ENCODE results near the gene ATP2B1. TPM values are rescaled to one million over a fixed set of nuclear protein-coding genes. Genes with fewer than 3 reads are reported as not detected.

Gene ATP2B1
- total and polyA plus RNA-seq, 2 donors (not counting 3 experiments of a cell fraction or from before 2014, with no cell fraction given): 6.4 to 28.0 TPM

DNA sequence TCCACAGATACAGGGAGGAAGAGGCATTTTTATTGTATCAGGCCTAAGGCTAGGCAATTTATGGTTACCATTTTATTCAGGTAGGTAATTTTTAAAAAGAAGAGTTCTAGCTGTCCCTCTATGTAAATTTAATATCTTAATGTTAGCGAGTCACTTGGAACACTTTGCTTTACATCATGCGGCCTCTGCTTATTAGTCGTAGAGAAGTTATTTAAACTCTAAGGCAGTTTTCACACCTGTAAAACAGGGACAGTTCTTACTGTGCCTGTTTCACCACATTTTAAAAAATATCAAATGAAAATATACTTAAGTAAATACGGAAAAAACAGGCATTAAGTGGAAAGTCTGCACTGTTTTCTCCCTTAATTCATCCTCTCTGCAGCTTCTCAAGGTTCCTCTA is 111.4 kb downstream of the ATP2B1 start:
- Histone ChIP-seq H2AFZ (ENCODE audit: low read depth, low read length) (no peak overlapping the region), H3K9me3 (replicated peaks; ENCODE audit: control insufficient read depth, insufficient read depth, low read length) (no peaks in the 10 kb centered on the region), H3K27me3 (ENCODE audit: control insufficient read depth in 2 of 2, insufficient read depth in 2 of 2, low read length in 2 of 2) (no peaks in the 10 kb centered on the region), H3K9me1 (replicated peaks; ENCODE audit: control insufficient read depth, extremely low read depth, insufficient read depth, low read length) (no peaks in the 10 kb centered on the region), H3K79me2 (ENCODE audit: control insufficient read depth, insufficient read depth, low read length) (no peaks in the 10 kb centered on the region), H3K9ac (replicated peaks; ENCODE audit: extremely low read depth, insufficient read depth, low read length) (no peak overlapping the region), H4K20me1 (replicated peaks; ENCODE audit: control insufficient read depth, extremely low read depth, insufficient read depth, low read length) (no peaks in the 10 kb centered on the region), H3K27ac (ENCODE audit: insufficient read depth, low read depth, low read length) (no peak overlapping the region), H3K36me3 (ENCODE audit: control insufficient read depth in 2 of 2, extremely low read depth in 1 of 2, insufficient read depth in 2 of 2, low read length in 2 of 2) (no peaks in the 10 kb centered on the region), H3K4me2 (ENCODE audit: insufficient read depth, low read length) (no peak overlapping the region), H3K4me3 (replicated peaks in 1 of 3; ENCODE audit: insufficient read depth in 1 of 3, low read depth in 1 of 3, low read length in 3 of 3) (no peak overlapping the region), H3K4me1 (ENCODE audit: control insufficient read depth, extremely low read depth, insufficient read depth, low read length) (no peaks in the 10 kb centered on the region)
- TF ChIP-seq POLR2AphosphoS5 (IDR thresholded peaks at IDR 0.05; ENCODE audit: insufficient read depth, low read depth, low read length) (no peak), POLR2A (IDR thresholded peaks at IDR 0.05; ENCODE audit: low read depth, low read length) (no peak), EZH2 (IDR thresholded peaks at IDR 0.05; ENCODE audit: borderline replicate concordance, low read depth, low read length, severe bottlenecking) (no peak), FOS (IDR thresholded peaks at IDR 0.05; ENCODE audit: borderline replicate concordance, insufficient read depth, low read length) (no peak), GATA2 (IDR thresholded peaks at IDR 0.05; ENCODE audit: insufficient read depth, insufficient read length, low read depth, low read length) (no peak), MYC (IDR thresholded peaks at IDR 0.05; ENCODE audit: low read depth, low read length) (no peak), JUN (IDR thresholded peaks at IDR 0.05; ENCODE audit: borderline replicate concordance, insufficient read depth, insufficient read length, low read depth) (no peak)
- TF ChIP-seq, protein P1, sequence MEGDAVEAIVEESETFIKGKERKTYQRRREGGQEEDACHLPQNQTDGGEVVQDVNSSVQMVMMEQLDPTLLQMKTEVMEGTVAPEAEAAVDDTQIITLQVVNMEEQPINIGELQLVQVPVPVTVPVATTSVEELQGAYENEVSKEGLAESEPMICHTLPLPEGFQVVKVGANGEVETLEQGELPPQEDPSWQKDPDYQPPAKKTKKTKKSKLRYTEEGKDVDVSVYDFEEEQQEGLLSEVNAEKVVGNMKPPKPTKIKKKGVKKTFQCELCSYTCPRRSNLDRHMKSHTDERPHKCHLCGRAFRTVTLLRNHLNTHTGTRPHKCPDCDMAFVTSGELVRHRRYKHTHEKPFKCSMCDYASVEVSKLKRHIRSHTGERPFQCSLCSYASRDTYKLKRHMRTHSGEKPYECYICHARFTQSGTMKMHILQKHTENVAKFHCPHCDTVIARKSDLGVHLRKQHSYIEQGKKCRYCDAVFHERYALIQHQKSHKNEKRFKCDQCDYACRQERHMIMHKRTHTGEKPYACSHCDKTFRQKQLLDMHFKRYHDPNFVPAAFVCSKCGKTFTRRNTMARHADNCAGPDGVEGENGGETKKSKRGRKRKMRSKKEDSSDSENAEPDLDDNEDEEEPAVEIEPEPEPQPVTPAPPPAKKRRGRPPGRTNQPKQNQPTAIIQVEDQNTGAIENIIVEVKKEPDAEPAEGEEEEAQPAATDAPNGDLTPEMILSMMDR (IDR thresholded peaks at IDR 0.05; ENCODE audit: extremely low read depth in 1 of 2, insufficient read depth in 1 of 2, low read depth in 1 of 2, low read length in 2 of 2): no peak
- dilution Hi-C loops (cut with MboI; ENCODE audit: extremely low pct_ligation_motif_present, low sequenced_read_pairs): no loop called here
- FAIRE-seq: no peak
- POLR2A ChIA-PET: no interaction called here
- no TSS peak for BruUV-seq (replicated peaks)
- intact Hi-C loops (cut with micrococcal nuclease): no loop called here
- no peak for DNase-seq (ENCODE audit: low read depth, low spot score)
- CTCF ChIA-PET: interaction anchor here (1.5 kb wide), 1 partner anchor 52 kb away, joined by 4 read pairs; no protein-coding TSS in a partner anchor

Data from endothelial cell of umbilical vein (primary cell).